Neural cell (in vitro differentiated cells): Measurements from ENCODE around the gene TOR1AIP2. TPM values are rescaled to one million over a fixed set of nuclear protein-coding genes. Genes with fewer than 3 reads are reported as not detected.

Experiments used
- H2AFZ ChIP-seq: fragments of 200-600, 300-800 bp; sonication (generic), shearing (Covaris generic); 2 replicates; pipeline ENCODE4 v1.6.0; 2014; ENCODE audit warnings: low read depth, mild to moderate bottlenecking, antibody characterized with exemption, low read length, moderate library complexity
- H3F3A ChIP-seq: fragments of 200-600 bp; shearing (Covaris generic); 2 replicates; pipeline ENCODE4 v1.6.1; 2016; ENCODE audit warnings: mild to moderate bottlenecking, moderate library complexity, mixed read lengths, antibody characterized with exemption, low read length; ENCODE audit not compliant: insufficient read depth, poor library complexity, severe bottlenecking
- H3K27ac ChIP-seq: fragments of 200-600, 300-800 bp; sonication (generic), shearing (Covaris generic); 2 replicates; pipeline ENCODE4 v1.5.1; 2014; ENCODE audit warnings: mild to moderate bottlenecking, low read length, moderate library complexity
- H3K27me3 ChIP-seq: fragments of 300-800, 200-600 bp; sonication (generic), shearing (Covaris generic); 2 replicates; pipeline ENCODE4 v1.6.0; 2014; ENCODE audit warnings: mild to moderate bottlenecking, low read depth, low read length, moderate library complexity; ENCODE audit not compliant: insufficient read depth
- H3K36me3 ChIP-seq: fragments of 300-800, 200-600 bp; sonication (generic), shearing (Covaris generic); 2 replicates; pipeline ENCODE4 v1.5.1; 2014; ENCODE audit warnings: mild to moderate bottlenecking, antibody characterized with exemption, low read length, moderate library complexity; ENCODE audit not compliant: insufficient read depth
- H3K4me2 ChIP-seq: fragments of 300-800, 200-600 bp; sonication (generic), shearing (Covaris generic); 2 replicates; pipeline ENCODE4 v1.6.0; 2014; ENCODE audit warnings: mild to moderate bottlenecking, low read length
- H3K4me3 ChIP-seq: fragments of 300-800, 200-600 bp; sonication (generic), shearing (Covaris generic); 2 replicates; pipeline ENCODE4 v1.5.1; 2014; ENCODE audit warnings: mild to moderate bottlenecking, low read length, moderate library complexity
- H3K79me2 ChIP-seq: fragments of 200-600 bp; shearing (Covaris generic); replicated peaks from 2 replicates; pipeline ENCODE4 v1.6.0; 2014; ENCODE audit warnings: mild to moderate bottlenecking, low read length, moderate library complexity; ENCODE audit not compliant: insufficient read depth
- H3K9ac ChIP-seq: fragments of 300-800, 200-600 bp; sonication (generic), shearing (Covaris generic); 2 replicates; pipeline ENCODE4 v1.6.1; 2016; ENCODE audit warnings: mild to moderate bottlenecking, low read length, mixed read lengths
- H3K9me2 ChIP-seq: fragments of 200-600 bp; shearing (Covaris generic); 2 replicates; pipeline ENCODE4 v1.6.1; 2016; ENCODE audit warnings: mild to moderate bottlenecking, low read length, mixed read lengths; ENCODE audit not compliant: insufficient read depth
- H3K9me3 ChIP-seq: fragments of 200-600, 300-800 bp; sonication (generic), shearing (Covaris generic); 2 replicates; pipeline ENCODE4 v1.6.1; 2016; ENCODE audit warnings: mild to moderate bottlenecking, mixed run types, low read length, moderate library complexity, mixed read lengths
- H4K20me1 ChIP-seq: fragments of 200-600 bp; shearing (Covaris generic); 2 replicates; pipeline ENCODE4 v1.6.1; 2016; ENCODE audit warnings: mild to moderate bottlenecking, mixed run types; ENCODE audit not compliant: insufficient read depth
- EP300 ChIP-seq: fragments of 450-650 bp; conservative IDR thresholded peaks from 2 replicates; pipeline ENCODE4 v1.6.1; 2014; ENCODE audit warnings: antibody characterized with exemption, mild to moderate bottlenecking, moderate library complexity; ENCODE audit not compliant: poor library complexity, severe bottlenecking
- EZH2 ChIP-seq: fragments of 200-600, 300-800 bp; shearing (Covaris generic), sonication (generic); IDR thresholded peaks from 2 replicates; pipeline ENCODE4 v1.6.1; 2014; ENCODE audit warnings: antibody characterized with exemption, low read length, borderline replicate concordance, mild to moderate bottlenecking; ENCODE audit not compliant: insufficient read depth, poor library complexity, severe bottlenecking
- MXI1 ChIP-seq: fragments of 450-650 bp; conservative IDR thresholded peaks from 2 replicates; pipeline ENCODE4 v1.6.1; 2014; ENCODE audit warnings: antibody characterized with exemption, mild to moderate bottlenecking; ENCODE audit not compliant: poor library complexity, severe bottlenecking
- POLR2AphosphoS5 ChIP-seq: IDR thresholded peaks from 2 replicates; pipeline ENCODE4 v1.6.1; 2012
- RAD21 ChIP-seq: fragments of 450-650 bp; conservative IDR thresholded peaks from 2 replicates; pipeline ENCODE4 v1.6.1; 2014; ENCODE audit warnings: antibody characterized with exemption, mild to moderate bottlenecking, moderate library complexity
- SMC3 ChIP-seq: fragments of 450-650 bp; conservative IDR thresholded peaks from 2 replicates; pipeline ENCODE4 v1.6.1; 2014; ENCODE audit warnings: antibody characterized with exemption, mild to moderate bottlenecking, moderate library complexity; ENCODE audit not compliant: poor library complexity
- TAF1 ChIP-seq: IDR thresholded peaks from 2 replicates; pipeline ENCODE4 v1.6.1; 2012; ENCODE audit warnings: low read depth
- polyA plus RNA-seq: library from polyadenylated mRNA; depleted of rRNA; stranded (reverse); fragments of >200 nt; gene quantifications from 2 replicates; pipeline ENCODE4 v1.2.3, GENCODE V29; 2014
- TF ChIP-seq, protein P1 (sequence below): fragments of 450-650 bp; IDR thresholded peaks from 2 replicates; pipeline ENCODE4 v1.5.1; 2014; ENCODE audit warnings: antibody characterized with exemption, mild to moderate bottlenecking, moderate library complexity; ENCODE audit not compliant: poor library complexity, severe bottlenecking
- TF ChIP-seq, protein P2 (sequence below): IDR thresholded peaks from 2 replicates; pipeline ENCODE4 v1.6.1; 2012; ENCODE audit warnings: borderline replicate concordance

The TOR1AIP2 gene
- polyA plus RNA-seq, 1 donor from 2014 or later, result 44.7 TPM

DNA sequence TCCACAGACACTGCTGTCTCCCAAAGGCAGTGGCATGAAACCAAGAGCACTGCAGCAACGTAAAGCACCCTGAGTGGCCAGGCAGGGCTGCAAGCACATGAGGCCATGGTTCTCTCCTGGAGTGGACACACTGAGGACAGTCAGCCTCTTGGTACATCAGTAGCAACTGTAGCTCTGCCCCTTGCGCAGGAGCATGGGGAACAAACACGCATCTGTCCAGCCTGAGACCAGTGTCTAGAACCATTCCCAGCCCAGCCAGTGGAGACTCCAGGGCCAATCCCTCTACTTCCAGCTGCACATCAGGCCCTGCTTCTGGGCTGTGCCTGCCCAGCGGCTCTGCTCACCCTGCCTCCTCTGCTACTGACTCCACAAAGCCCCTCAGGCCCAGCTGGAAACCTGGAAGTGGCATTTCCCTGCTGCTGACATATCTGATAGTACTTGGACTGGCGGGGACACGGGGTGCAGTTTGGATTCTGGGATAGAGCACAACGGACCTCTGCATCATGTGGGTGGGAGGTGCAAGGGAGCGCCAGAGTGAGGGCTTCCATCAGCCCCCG, 49.0 kb downstream of the TOR1AIP2 start:
- Histone ChIP-seq H3K4me3 (no peak overlapping the region), H3K4me2 (no peak overlapping the region), H3F3A (no peaks in the 10 kb centered on the region), H3K36me3 (no peaks in the 10 kb centered on the region), H3K9me2 (no peaks in the 10 kb centered on the region), H3K9ac (no peak overlapping the region), H2AFZ (no peak overlapping the region), H3K79me2 (no peaks in the 10 kb centered on the region), H4K20me1 (no peaks in the 10 kb centered on the region), H3K27ac (no peak overlapping the region), H3K27me3 (no peaks in the 10 kb centered on the region), H3K9me3 (no peaks in the 10 kb centered on the region)
- TF ChIP-seq MXI1 (no peak), EP300 (no peak), POLR2AphosphoS5 (no peak), RAD21 (no peak), TAF1 (no peak), EZH2 (no peak), SMC3 (no peak)
- TF ChIP-seq, protein P1, sequence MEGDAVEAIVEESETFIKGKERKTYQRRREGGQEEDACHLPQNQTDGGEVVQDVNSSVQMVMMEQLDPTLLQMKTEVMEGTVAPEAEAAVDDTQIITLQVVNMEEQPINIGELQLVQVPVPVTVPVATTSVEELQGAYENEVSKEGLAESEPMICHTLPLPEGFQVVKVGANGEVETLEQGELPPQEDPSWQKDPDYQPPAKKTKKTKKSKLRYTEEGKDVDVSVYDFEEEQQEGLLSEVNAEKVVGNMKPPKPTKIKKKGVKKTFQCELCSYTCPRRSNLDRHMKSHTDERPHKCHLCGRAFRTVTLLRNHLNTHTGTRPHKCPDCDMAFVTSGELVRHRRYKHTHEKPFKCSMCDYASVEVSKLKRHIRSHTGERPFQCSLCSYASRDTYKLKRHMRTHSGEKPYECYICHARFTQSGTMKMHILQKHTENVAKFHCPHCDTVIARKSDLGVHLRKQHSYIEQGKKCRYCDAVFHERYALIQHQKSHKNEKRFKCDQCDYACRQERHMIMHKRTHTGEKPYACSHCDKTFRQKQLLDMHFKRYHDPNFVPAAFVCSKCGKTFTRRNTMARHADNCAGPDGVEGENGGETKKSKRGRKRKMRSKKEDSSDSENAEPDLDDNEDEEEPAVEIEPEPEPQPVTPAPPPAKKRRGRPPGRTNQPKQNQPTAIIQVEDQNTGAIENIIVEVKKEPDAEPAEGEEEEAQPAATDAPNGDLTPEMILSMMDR, result no peak

DNA sequence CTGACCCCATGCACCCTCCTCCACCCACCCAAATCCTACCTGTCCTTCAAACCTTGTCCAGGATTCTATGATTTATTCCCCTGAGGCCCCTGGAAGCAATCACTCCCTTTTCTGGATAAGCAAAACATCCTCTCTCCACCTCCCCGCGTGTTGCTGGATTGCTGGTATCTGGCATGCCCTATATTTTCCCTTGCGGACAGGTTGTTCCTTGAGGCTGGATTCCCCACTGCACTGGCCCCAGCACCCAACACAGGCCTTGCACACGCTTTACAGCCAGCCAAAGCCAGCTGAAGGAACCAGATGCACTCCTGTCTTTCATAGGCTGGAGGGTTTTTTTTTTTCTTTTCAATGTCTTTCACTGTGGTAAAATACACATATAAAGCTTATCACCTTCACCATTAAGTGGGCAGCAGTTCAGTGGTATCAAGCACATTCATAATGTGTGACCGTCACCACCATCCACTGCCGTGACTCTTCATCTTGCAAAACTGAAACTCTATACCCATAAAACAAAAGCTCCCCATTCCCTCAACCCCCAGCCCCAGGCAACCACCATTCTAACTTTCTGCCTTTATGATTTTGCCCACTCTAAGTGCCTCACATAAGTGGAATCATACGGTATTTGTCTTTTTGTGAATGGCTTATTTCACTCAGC, 50.9 kb downstream of the TOR1AIP2 start:
- H3K36me3 ChIP-seq, result no peaks in the 10 kb centered on the region
- H4K20me1 ChIP-seq, result no peaks in the 10 kb centered on the region
- H3K79me2 ChIP-seq, result no peaks in the 10 kb centered on the region
- no peak overlapping the region for H3K4me2 ChIP-seq
- no peaks in the 10 kb centered on the region for H3K9me2 ChIP-seq
- H3K9me3 ChIP-seq, result no peaks in the 10 kb centered on the region
- no peak overlapping the region for H3K4me3 ChIP-seq
- H3K27me3 ChIP-seq, result no peaks in the 10 kb centered on the region
- no peak overlapping the region for H2AFZ ChIP-seq
- TF ChIP-seq, protein P2, sequence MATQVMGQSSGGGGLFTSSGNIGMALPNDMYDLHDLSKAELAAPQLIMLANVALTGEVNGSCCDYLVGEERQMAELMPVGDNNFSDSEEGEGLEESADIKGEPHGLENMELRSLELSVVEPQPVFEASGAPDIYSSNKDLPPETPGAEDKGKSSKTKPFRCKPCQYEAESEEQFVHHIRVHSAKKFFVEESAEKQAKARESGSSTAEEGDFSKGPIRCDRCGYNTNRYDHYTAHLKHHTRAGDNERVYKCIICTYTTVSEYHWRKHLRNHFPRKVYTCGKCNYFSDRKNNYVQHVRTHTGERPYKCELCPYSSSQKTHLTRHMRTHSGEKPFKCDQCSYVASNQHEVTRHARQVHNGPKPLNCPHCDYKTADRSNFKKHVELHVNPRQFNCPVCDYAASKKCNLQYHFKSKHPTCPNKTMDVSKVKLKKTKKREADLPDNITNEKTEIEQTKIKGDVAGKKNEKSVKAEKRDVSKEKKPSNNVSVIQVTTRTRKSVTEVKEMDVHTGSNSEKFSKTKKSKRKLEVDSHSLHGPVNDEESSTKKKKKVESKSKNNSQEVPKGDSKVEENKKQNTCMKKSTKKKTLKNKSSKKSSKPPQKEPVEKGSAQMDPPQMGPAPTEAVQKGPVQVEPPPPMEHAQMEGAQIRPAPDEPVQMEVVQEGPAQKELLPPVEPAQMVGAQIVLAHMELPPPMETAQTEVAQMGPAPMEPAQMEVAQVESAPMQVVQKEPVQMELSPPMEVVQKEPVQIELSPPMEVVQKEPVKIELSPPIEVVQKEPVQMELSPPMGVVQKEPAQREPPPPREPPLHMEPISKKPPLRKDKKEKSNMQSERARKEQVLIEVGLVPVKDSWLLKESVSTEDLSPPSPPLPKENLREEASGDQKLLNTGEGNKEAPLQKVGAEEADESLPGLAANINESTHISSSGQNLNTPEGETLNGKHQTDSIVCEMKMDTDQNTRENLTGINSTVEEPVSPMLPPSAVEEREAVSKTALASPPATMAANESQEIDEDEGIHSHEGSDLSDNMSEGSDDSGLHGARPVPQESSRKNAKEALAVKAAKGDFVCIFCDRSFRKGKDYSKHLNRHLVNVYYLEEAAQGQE, result no peak
- TF ChIP-seq EP300 (no peak), MXI1 (no peak), SMC3 (no peak), TAF1 (no peak), POLR2AphosphoS5 (no peak), RAD21 (no peak), EZH2 (no peak)
- TF ChIP-seq, protein P1, result no peak
- H3F3A ChIP-seq, result no peaks in the 10 kb centered on the region
- no peak overlapping the region for H3K9ac ChIP-seq
- no peak overlapping the region for H3K27ac ChIP-seq
